ENCODE results near the gene SORCS2.

DNA sequence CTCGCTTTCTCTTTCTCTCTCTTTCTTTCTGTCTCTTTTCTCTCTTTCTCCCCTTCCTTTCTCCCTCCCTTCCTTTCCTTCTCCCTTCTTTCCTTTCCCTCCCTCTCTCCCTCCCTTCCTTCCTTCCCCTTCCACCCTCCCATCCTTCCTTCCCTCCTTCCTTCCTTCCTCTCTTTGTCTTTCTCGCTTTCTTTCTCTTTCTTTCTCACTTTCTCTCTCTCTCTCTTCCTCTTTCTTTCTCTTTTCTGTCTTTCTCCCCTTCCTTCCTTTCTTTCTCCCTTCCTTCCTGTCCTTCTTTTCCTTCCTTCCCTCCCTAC lies 2.1 kb upstream of the SORCS2 start:
- TF ChIP-seq, protein P1, sequence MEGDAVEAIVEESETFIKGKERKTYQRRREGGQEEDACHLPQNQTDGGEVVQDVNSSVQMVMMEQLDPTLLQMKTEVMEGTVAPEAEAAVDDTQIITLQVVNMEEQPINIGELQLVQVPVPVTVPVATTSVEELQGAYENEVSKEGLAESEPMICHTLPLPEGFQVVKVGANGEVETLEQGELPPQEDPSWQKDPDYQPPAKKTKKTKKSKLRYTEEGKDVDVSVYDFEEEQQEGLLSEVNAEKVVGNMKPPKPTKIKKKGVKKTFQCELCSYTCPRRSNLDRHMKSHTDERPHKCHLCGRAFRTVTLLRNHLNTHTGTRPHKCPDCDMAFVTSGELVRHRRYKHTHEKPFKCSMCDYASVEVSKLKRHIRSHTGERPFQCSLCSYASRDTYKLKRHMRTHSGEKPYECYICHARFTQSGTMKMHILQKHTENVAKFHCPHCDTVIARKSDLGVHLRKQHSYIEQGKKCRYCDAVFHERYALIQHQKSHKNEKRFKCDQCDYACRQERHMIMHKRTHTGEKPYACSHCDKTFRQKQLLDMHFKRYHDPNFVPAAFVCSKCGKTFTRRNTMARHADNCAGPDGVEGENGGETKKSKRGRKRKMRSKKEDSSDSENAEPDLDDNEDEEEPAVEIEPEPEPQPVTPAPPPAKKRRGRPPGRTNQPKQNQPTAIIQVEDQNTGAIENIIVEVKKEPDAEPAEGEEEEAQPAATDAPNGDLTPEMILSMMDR (IDR thresholded peaks at IDR 0.05; ENCODE audit: borderline replicate concordance, extremely low read depth, low read length, poor library complexity, severe bottlenecking), result no peak
- no peak for TF ChIP-seq EZH2 (IDR thresholded peaks at IDR 0.05; ENCODE audit: borderline replicate concordance, low read depth, low read length, severe bottlenecking)
